Prostate gland (tissue), 2 donors: ENCODE data around the gene RPL7L1.

Experiments
- CTCF ChIP-seq, 4 experiments: fragments of 200-600 bp in 2 of 4; fragments of 450-650 bp in 2 of 4; sonication (generic) in 2 of 4; IDR thresholded peaks; 1 replicate in 3 of 4; 2 replicates in 1 of 4; pipeline ENCODE4 v1.5.1; 2016 to 2019; ENCODE audit warnings: antibody characterized with exemption in 4 of 4, mild to moderate bottlenecking in 2 of 4, moderate library complexity in 2 of 4
- POLR2A ChIP-seq: fragments of 450-650 bp; IDR thresholded peaks from one replicate; pipeline ENCODE4 v1.6.1; 2016; ENCODE audit warnings: antibody characterized with exemption, mild to moderate bottlenecking

GRCh38 chr6:42921801-42922200 lies 42.4 kb downstream of the RPL7L1 start:
- TF ChIP-seq CTCF (IDR thresholded peaks at IDR 0.05): no peak
- TF ChIP-seq POLR2A: no peak
